Activated CD4-positive, CD25-positive, alpha-beta regulatory T cell treated with anti-CD3 and anti-CD28 coated beads, Interleukin-2, amount 50 U/mL, for 16 hours (primary cell): ENCODE data around the gene GALR3.
A peak's percentile ranks its signal among the peaks of the same experiment; 100 is the strongest.

Experiments used
- DNase-seq: peaks from one replicate; pipeline ENCODE4 v3.0.0-alpha.2; 2020; ENCODE audit warnings: low read depth, low spot score

GALR3 gene

DNA sequence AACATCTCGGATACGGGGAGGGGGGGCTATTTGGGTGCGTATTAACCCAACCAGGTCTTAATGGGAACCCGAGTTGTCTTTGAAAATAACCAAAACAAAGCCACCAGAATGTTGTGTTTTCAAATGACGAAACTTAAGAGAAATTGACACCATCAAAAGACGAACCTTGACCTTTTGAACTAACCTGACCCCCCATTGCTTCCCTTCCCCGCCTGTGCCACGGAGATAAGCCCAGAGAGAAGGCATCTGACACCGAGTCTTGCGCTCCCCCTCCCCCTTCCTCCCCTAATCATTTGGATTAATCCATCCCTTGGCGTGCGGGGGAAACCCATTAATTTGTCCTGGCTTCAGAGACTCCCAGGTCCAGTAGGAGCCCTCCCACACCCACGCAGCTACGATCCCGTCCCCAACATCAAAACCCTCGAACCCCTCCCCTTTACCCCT, 20.0 kb upstream of the GALR3 start:
- no peak for DNase-seq

DNA sequence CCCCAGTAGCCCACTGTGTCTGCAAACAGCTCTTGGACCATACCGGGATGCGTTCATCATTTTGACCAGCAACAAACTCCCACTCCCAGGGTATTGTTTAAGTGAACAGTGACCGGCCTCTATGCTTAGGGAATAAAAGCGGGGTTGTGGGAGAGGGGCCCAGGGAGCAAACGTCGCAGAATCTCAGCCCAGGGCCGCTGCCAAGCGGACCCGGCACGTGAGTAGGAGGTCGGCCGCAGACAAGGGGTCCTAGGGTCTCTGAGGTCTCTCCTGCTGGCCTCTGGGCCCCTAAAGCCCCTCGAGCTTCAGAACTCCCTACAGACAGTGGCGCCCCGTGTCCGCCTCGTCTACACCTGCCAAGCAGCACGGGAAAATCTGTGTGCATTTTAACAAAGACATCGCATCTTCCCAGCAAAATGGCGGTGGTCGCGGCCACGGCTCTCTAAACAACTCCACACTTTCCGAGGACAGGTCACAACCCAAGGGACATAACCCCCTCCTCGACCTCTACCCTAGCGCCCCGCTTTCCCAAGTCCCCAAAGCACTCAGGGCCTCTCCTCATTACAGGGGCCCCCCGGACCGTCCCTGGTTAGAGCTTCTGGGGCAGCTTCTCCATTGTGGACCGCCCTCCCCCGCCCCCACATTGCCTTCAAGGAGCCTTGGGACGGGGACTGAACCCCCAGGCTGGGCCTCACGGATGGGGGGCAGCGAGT, 19.4 kb upstream of the GALR3 start:
- DNase-seq: no peak

DNA sequence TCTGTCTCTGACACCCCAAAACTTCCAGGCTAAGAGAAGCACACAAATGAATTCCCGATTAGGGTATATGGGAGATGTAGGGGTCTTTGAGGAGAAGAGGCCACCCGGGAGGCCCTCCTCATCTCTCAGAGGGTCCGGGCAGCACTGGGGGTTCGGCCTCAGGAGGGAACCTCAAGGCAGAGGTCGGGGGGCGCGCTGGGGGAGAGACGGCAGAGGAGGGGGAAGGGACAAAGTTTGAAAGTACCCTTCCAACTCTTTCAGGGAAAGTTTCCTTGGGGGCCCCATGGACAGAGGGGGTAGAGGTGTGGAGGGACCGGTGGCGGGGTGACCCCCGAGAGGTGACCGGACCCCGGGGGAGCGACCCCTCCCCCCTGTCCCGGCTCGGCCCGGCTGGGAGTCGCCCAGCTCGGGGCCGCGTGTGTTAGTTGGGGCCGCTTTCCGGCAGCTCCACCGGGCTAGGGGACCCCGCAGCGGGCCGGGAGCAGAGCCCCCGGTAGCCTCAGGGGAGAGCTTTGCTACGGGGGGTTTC, 18.8 kb upstream of the GALR3 start:
- no peak for DNase-seq

DNA sequence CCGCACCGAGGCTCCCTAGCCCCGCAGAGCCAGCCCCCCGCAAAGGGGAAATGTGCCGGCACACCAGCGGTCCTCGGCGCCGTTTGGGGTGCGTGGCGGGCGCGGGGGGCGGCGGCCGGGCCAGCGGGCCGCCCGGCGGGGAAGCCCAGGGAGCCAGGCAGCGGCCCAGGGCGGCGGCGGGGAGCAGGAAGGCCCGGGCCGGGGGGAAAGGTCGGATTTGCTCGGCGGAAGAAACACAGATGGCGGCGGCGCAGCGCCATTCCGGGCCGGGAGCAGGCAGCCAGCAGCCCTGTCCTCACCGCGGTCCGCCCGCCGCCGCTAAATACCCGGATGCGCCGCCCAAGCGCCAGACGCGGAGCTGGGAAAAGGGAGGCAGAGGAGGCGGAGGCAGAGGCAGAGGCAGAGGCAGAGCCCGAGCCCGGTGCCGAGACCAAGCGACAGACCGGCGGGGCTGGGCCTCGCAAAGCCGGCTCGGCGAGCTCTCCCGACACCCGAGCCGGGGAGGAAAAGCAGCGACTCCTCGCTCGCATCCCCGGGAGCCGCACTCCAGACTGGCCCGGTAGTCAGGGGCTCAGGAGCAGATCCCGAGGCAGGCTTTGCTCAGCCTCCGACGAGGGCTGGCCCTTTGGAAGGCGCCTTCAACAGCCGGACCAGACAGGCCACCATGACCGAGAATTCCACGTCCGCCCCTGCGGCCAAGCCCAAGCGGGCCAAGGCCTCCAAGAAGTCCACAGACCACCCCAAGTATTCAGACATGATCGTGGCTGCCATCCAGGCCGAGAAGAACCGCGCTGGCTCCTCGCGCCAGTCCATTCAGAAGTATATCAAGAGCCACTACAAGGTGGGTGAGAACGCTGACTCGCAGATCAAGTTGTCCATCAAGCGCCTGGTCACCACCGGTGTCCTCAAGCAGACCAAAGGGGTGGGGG, 18.0 kb upstream of the GALR3 start:
- no peak for DNase-seq

DNA sequence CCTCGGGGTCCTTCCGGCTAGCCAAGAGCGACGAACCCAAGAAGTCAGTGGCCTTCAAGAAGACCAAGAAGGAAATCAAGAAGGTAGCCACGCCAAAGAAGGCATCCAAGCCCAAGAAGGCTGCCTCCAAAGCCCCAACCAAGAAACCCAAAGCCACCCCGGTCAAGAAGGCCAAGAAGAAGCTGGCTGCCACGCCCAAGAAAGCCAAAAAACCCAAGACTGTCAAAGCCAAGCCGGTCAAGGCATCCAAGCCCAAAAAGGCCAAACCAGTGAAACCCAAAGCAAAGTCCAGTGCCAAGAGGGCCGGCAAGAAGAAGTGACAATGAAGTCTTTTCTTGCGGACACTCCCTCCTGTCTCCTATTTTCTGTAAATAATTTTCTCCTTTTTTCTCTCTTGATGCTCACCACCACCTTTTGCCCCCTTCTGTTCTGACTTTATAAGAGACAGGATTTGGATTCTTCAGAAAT, 17.3 kb upstream of the GALR3 start:
- DNase-seq: no peak

DNA sequence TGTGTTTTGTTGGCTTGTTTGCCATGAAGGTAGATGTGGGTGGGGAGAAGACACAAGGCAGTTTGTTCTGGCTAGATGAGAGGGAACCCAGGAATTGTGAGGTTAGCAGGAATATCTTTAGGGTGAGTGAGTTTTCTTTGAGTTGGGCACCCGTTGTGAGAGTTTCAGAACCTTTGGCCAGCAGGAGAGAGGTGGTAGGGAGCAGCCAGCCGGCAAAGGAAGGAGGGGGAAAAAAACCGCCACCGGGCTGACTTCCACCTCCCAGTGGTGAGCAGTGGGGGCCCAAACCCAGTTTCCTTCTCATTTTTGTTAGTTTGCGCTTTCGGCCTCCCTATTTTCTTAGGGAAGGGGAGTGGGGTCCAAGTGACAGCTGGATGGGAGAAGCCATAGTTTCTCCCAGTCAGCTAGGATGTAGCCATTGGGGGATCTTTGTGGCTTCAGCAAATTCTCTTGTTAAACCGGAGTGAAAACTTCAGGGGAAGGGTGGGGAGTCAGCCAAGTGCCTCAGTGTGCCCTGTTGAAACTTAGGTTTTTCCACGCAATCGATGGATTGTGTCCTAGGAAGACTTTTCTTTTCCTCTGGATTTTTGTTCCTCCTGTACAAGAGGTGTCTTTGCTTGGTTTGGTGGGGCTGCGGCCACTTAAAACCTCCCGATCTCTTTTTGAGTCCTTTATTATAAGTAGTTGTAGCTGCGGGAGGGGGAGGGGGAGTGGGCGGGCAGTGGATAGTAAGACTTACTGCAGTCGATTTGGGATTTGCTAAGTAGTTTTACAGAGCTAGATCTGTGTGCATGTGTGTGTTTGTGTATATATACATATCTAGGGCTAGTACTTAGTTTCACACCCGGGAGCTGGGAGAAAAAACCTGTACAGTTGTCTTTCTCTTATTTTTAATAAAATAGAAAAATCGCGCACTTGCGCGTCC, 16.5 kb upstream of the GALR3 start:
- DNase-seq: no peak

DNA sequence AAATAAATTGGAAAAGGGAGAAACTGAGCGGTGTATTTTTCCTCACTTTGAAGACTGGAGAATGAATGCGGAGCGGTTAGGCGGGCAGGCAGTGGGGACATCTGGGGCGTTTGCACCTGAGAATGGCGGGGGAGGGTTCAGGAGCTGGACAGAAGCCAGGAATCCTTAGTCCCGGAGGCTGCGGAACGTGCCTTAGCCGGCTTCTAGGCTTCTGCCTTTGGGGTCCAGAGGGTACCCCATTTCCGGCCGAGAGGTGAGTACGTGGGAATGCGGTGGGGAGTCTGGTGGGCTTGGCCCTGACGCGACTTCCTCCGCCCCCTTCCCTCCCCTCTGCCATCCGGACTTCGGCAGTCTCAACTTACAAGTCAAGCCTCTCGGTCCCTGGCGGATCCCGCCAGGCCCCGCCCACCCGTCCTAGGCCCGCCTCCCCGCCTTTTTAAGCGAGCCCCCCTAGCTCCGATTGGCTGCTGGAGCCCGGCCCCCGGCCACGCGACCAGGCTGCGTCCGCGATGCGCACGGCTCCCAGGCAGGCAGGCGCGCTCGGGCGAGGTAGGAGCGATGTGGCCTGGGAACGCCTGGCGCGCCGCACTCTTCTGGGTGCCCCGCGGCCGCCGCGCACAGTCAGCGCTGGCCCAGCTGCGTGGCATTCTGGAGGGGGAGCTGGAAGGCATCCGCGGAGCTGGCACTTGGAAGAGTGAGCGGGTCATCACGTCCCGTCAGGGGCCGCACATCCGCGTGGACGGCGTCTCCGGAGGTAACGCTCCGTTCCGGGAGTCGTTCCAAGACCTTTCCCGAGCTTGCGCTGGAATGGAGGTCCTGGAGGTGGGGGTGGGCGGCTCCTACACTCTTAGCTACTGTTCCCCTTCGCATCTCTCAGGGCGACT, 15.5 kb upstream of the GALR3 start, which contains the start of gene GCAT:
Gene GCAT (plus strand): TSS at position 525 of the 884 bp plus-strand sequence. CDS start 34 bp downstream, at position 559.
- peak; percentile 67 for DNase-seq

DNA sequence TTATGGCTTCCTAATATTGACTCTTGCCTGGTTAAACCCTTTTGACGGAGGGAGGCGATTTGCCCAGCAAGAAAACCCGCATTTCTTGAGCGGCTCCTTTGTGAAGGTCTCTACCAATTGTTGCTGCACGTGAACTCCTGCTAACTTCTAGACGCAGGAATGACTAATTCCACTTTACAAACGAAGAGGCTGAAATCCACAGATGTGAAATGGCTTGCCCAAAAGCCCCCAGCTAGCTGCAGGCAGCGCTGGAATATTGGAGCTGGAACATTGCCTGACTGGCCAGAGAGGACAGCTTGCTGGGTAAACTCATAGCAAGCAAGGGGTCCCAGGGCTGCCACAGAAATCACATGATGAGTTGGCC, 14.9 kb upstream of the GALR3 start:
- DNase-seq: no peak

DNA sequence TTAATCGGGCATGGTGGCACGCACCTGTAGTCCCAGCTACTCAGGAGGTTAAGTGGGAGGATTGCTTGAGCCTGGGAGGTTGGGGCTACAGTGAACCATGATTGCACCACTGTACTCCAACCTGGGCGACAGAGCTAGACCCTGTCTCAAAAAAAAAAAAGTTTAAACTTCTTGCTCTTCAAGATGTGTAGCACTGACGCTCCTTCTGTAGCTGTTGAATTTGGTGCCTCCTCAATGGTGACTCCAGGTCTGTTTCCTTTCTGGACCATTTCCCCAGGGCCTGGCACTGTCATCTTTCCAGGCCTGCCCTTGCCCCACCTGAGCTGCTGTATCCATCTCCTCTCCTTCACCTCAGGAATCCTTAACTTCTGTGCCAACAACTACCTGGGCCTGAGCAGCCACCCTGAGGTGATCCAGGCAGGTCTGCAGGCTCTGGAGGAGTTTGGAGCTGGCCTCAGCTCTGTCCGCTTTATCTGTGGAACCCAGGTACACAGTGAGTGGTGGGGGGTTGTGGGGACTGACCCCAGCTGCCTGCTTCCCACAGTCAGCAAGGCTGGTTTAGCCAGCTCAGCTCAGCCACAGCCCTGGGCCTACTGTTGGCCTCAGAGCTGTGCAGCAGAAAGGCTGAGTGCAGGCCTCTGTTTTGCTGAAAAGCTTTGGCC, 13.4 kb upstream of the GALR3 start:
- no peak for DNase-seq

DNA sequence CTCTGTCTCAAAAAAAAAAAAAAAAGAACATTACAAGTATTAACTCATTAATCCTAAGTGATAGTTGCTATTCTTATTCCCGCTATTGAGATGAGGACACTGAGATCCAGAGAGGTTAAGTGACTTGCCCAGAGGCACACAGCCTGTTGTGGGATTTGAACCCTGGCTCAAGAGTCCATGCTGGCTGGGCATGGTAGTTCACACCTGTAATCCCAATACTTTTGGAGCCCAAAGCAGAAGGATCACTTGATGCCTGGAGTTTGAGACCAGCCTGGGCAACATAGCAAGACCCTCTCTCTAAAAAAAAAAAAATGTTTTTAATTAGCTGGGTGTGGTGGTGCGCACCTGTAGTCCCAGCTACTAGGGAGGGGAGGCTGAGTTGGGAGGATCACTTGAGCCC, 11.3 kb upstream of the GALR3 start:
- no peak for DNase-seq

DNA sequence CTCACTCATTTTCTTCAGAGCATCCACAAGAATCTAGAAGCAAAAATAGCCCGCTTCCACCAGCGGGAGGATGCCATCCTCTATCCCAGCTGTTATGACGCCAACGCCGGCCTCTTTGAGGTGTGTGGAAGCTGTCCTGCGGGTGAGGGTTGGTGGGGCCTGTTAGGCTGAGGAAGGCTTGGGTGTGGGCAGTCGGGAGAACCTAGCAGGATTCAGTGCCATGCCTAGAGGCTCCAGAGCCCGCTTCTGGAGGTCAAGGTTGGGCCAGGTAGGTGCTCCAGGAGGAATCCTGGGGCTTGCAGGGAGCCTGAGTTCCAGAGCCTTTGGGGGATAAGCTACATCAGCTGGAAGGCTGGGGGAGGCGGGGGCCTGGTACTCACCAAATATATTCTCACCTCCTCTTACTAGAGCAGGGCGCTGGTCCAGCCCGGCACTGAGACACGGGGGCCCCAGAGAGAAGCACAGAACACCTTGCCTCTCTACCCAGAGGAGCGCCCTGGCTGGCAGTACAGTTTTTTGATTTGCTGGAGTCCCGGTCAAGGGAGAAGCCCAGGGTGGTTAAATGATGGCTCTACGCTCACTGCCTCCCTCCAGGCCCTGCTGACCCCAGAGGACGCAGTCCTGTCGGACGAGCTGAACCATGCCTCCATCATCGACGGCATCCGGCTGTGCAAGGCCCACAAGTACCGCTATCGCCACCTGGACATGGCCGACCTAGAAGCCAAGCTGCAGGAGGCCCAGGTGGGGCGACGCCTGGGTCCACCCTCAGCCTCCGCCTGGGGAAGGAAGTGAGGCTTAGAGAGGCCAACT, 10.1 kb upstream of the GALR3 start:
- DNase-seq: no peak

DNA sequence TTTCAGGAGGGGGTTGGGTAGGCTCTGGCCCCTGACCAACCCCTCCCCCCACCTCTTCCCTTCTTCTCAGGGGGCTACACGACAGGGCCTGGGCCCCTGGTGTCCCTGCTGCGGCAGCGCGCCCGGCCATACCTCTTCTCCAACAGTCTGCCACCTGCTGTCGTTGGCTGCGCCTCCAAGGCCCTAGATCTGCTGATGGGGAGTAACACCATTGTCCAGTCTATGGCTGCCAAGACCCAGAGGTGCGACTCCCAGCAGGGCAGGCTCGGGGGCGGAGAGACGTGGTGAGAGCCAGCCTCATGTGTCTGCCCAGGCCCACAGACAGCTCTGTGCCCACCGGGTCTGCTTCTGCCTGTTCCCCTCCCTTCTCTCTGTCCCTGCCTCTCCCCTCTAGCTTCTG, 7.6 kb upstream of the GALR3 start:
- DNase-seq: no peak

DNA sequence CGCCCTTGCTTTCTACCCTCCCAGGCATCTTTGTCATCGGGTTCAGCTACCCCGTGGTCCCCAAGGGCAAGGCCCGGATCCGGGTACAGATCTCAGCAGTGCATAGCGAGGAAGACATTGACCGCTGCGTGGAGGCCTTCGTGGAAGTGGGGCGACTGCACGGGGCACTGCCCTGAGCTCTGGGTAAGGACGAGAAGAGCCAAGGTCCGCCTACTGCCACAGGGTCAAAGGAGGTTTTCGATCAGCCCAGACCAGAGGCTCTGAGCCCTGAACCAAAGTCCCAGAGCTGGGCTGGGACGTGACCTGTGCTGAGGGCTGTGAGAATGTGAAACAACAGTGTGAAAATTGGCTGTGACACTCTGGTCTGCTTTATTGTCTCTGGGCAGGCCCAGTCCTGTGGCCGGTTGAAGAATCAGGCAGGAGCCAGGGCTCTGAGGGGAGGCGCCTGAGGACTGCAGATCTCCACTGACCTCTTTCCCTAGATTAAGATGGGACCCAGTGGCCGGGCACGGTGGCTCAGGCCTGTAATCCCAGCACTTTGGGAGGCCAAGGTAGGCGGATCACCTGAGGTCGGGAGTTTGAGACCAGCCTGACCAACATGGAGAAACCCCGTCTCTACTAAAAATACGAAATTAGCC, 6.5 kb upstream of the GALR3 start:
- no peak for DNase-seq

DNA sequence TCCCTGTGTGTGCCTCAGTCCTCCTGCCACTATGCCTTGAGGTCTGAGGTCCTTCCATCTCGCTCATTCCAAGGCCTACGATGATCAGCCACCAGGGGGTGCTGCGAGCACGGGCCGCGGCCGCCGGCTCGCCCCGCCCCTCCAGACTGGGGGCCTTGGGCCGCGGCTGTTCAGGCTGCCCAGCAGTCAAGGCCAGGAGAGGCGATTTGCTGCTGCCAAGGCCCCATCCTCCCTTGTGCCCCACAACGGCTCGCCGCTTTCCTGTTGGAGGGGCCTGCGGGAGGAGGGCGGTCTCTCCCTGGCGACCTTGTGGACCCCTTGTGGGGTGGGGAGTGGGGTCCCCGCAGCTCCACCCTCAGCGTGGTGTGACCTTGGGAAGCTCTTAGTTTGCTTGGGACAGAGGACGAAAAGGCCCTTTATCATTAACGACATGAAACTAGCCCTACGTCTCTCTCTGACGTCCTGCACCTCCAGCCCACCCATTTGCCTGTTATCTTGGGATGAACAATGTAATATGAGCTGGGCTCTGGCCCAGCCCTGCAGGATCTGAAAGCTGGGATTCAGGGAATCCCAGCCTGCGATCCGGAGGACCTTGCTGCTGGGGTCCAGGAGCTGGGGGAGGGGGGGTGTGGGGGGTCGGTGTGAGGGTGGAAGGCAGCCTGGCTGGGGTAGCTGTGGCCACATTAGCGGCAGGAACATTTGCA, 5.3 kb upstream of the GALR3 start:
- DNase-seq: peak; percentile 58

DNA sequence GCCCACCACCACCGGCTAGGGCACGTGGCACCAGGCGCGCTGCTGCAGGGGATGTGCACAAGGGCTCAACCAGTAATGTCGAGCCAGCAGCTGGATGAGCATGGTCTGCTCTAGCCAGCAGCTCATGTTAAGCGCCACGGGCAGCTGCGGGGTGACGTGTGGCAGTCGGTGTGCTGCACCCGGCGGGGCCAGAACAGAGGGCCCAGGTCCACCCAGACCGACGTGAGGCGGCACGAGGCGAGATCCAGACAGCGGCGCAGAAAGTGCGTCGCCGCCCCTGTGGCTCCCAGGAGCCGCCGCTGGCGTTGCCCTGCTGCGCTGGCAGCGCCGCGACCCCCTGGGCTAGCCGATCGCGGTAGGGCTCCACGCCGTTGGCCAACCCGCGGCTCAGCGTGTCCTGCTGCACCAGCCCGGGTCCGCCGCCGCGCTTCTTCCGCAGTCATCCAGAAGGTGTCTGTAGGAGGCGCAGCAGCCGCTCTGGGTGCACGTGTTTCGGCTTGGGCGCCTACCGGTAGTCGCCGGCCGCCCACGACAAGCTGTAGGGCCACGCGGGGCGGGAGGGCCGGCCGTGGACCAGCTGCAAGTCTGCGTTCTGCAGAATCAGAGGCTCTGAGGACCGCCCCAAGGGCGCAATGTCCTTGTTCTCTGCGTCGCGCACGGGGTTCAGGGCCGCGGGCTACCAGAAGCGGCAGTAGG, 4.6 kb upstream of the GALR3 start:
- peak; percentile 32 for DNase-seq

DNA sequence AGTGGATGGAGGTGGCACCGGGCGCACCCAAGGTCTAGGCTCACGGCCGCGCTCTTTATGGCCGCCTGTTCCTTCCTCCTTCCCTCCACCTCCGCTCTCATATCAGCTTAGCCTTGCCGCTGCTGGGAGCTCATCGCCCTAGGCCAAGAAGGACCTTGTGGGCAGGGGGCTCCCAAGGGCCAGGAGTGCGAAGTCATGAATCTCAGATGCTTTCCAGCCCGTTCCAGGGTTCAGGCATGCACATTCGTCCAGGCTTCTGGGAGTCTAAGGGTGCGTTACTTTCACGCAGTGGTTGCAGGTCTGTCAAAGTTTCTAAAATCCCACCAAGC, 4.1 kb upstream of the GALR3 start:
- DNase-seq: no peak

DNA sequence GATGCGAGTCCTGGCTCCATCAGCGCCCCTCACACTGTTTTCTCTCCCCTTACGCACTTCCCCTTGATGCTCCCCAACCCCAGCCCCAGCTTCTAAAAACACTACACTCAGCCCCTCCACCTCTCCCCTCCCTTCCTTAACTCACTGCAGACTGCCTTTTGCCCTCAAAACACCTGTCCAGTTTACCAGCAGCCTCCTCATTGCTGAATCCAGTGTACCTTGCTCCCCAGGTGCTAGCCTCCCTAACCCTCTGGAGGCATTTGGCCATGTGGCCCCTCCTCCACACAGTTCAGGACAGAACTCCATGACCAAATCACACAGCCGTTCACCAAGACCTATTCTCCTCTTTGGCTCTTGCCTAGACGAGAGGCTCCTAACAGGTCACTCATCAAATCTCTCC, 2.8 kb upstream of the GALR3 start:
- no peak for DNase-seq
